Renal cortical epithelial cell (primary cell): ENCODE measurements around the gene RGS12. TPM values are rescaled to one million over a fixed set of nuclear protein-coding genes. Genes with fewer than 3 reads are reported as not detected.

Experiments
- total RNA-seq: library from RNA; depleted of rRNA; stranded (reverse); fragments of >200 nt; gene quantifications from 2 replicates; pipeline ENCODE4 v1.2.3, GENCODE V29; 2014

Gene RGS12
- total RNA-seq, 1 donor from 2014 or later = 27.4 TPM

Other genes starting within 250 kb of the RGS12 start
- not detected in 2 replicates for gene HTT-AS, start 218.5 kb upstream of the RGS12 start, total RNA-seq
- gene HTT, start 218.3 kb upstream of the RGS12 start, total RNA-seq = 91.8 and 102 TPM in 2 replicates
- gene MSANTD1, start 43.9 kb upstream of the RGS12 start, total RNA-seq = 0.17 and 0.99 TPM in 2 replicates
- 0.25 and 0.35 TPM in 2 replicates for gene HGFAC, start 148.9 kb downstream of the RGS12 start, total RNA-seq
- 10.7 and 24.7 TPM in 2 replicates for gene DOK7, start 170.3 kb downstream of the RGS12 start, total RNA-seq
- gene LRPAP1, start 239.4 kb downstream of the RGS12 start, total RNA-seq = 75.5 and 213 TPM in 2 replicates